Renal pelvis (tissue), 4 donors: Measurements from ENCODE around the gene SUSD4. TPM values are rescaled to one million over a fixed set of nuclear protein-coding genes. Genes with fewer than 3 reads are reported as not detected.

ENCODE experiments used
- DNase-seq: peaks from one replicate; pipeline ENCODE4 v3.0.0-alpha.2; 2013
- polyA plus RNA-seq, 3 donors: library from polyadenylated mRNA; unstranded; fragments of 120-200 nt; gene quantifications; one replicate each; pipeline ENCODE4 v1.2.1, GENCODE V29; 2013; ENCODE audit not compliant: insufficient read length in 3 of 3

Gene SUSD4
- polyA plus RNA-seq, 3 donors, result 16.7 to 20.5 (median 17.2) TPM

- DNase-seq, result no peak
These were observed 175.2 kb downstream of the SUSD4 start for GRCh38 chr1:223188618-223189356.

- no peak for DNase-seq
These were observed 177.2 kb downstream of the SUSD4 start for GRCh38 chr1:223186800-223187199.

GRCh38 chr1:223183268-223183862, 180.6 kb downstream of the SUSD4 start:
- no peak for DNase-seq

- DNase-seq, result no peak
These were observed 183.2 kb downstream of the SUSD4 start for GRCh38 chr1:223180731-223181321.

GRCh38 chr1:223179786-223180185, 184.2 kb downstream of the SUSD4 start:
- DNase-seq, result no peak

- DNase-seq, result no peak
These were observed 184.7 kb downstream of the SUSD4 start for GRCh38 chr1:223179280-223179679.

GRCh38 chr1:223177681-223178080, 186.3 kb downstream of the SUSD4 start:
- no peak for DNase-seq

GRCh38 chr1:223176437-223176836, 187.5 kb downstream of the SUSD4 start:
- no peak for DNase-seq

- DNase-seq, result no peak
These were observed 188.3 kb downstream of the SUSD4 start for GRCh38 chr1:223175633-223176032.

- DNase-seq, result no peak
These were observed 188.9 kb downstream of the SUSD4 start for GRCh38 chr1:223175032-223175431.

Other genes starting within 250 kb of the SUSD4 start
- gene TLR5, start 220.9 kb downstream of the SUSD4 start, polyA plus RNA-seq, result 1 to 10 TPM; 5.4 to 7.1 (median 5.9) TPM
- gene CCDC185, start 29.2 kb upstream of the SUSD4 start, polyA plus RNA-seq, result under 1 TPM in 2 of 3 donors, not detected in 1; 0.10 TPM